ENCODE results near the gene PHOSPHO1.
"Not testable (repeated sequence)": the region's sequence is repeated elsewhere in the genome, so short reads cannot be mapped to it uniquely, and the experiment has no call there.

Gene PHOSPHO1

GRCh38 chr17:49230636-49231562, at the start of gene PHOSPHO1:
Gene PHOSPHO1, minus strand, starts transcription at chr17:49230787. Its CDS starts 4,096 bp downstream, at chr17:49226691.
- H3K4me3 ChIP-seq (ENCODE audit: low read length) = peak within 1 kb of the TSS; percentile 82
- no peaks in the 10 kb centered on the region for H3K36me3 ChIP-seq (ENCODE audit: control insufficient read depth, insufficient read depth, low read length)
- no CpG with 5 or more reads among the region's 58 CpGs for WGBS (ENCODE audit: insufficient coverage, insufficient read length)
- H3K27ac ChIP-seq (ENCODE audit: low read length) = no peak within 1 kb of the TSS
- no peaks in the 10 kb centered on the region for H3K9me3 ChIP-seq (ENCODE audit: control insufficient read depth, insufficient read depth, low read length)
- no peaks in the 10 kb centered on the region for H3K4me1 ChIP-seq (ENCODE audit: control insufficient read depth, insufficient read depth, low read length)
- peaks cover 7% of the 10 kb centered on the region; the same call in 1 of the 2 replicates for H3K27me3 ChIP-seq (ENCODE audit: control insufficient read depth, insufficient read depth, low read length)
- DNase-seq (ENCODE audit: low read depth, low spot score) = no peak

- Histone ChIP-seq H3K9me3 (ENCODE audit: control insufficient read depth, insufficient read depth, low read length) (no peaks in the 10 kb centered on the region), H3K27ac (ENCODE audit: low read length) (no peak overlapping the region), H3K4me1 (ENCODE audit: control insufficient read depth, insufficient read depth, low read length) (peaks cover 1% of the 10 kb centered on the region; the same call in 1 of the 2 replicates), H3K36me3 (ENCODE audit: control insufficient read depth, insufficient read depth, low read length) (no peaks in the 10 kb centered on the region), H3K27me3 (ENCODE audit: control insufficient read depth, insufficient read depth, low read length) (no peaks in the 10 kb centered on the region), H3K4me3 (ENCODE audit: low read length) (no peak overlapping the region)
- no CpG with 5 or more reads among the region's 5 CpGs for WGBS (ENCODE audit: insufficient coverage, insufficient read length)
- no peak for DNase-seq (ENCODE audit: low read depth, low spot score)
These were observed 49.5 kb upstream of the PHOSPHO1 start for GRCh38 chr17:49280061-49280460.

GRCh38 chr17:49279263-49280015, 48.9 kb upstream of the PHOSPHO1 start:
- DNase-seq (ENCODE audit: low read depth, low spot score); H3K27me3 ChIP-seq (ENCODE audit: control insufficient read depth, insufficient read depth, low read length); H3K36me3 ChIP-seq (ENCODE audit: control insufficient read depth, insufficient read depth, low read length); H3K4me3 ChIP-seq (ENCODE audit: low read length); H3K27ac ChIP-seq (ENCODE audit: low read length); H3K4me1 ChIP-seq (ENCODE audit: control insufficient read depth, insufficient read depth, low read length); H3K9me3 ChIP-seq (ENCODE audit: control insufficient read depth, insufficient read depth, low read length): not testable (repeated sequence)
- WGBS (ENCODE audit: insufficient coverage, insufficient read length) = no CpG with 5 or more reads among the region's 11 CpGs

DNA sequence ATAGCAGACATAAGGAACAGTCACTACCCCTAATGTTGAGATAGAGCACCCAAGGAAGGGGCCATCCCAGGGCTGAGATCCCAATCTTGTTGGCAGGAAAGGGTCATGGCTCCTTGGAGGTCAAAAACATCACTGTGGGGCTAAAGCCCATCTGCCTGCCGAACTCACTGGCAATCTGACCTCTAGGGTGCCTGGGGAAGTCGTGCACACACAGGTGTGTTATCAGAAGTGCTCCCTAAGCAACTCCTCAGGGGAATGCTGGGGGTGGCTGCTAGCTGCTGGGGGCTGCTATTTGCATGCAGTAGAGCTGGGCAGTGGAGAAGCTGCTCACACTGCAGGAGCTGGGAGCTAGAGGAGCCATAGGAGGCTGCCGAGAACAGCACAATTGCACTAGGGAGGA, 47.5 kb upstream of the PHOSPHO1 start:
- no peak for DNase-seq (ENCODE audit: low read depth, low spot score)
- no CpG with 5 or more reads among the region's 3 CpGs for WGBS (ENCODE audit: insufficient coverage, insufficient read length)
- H3K27ac ChIP-seq (ENCODE audit: low read length) = no peak overlapping the region

DNA sequence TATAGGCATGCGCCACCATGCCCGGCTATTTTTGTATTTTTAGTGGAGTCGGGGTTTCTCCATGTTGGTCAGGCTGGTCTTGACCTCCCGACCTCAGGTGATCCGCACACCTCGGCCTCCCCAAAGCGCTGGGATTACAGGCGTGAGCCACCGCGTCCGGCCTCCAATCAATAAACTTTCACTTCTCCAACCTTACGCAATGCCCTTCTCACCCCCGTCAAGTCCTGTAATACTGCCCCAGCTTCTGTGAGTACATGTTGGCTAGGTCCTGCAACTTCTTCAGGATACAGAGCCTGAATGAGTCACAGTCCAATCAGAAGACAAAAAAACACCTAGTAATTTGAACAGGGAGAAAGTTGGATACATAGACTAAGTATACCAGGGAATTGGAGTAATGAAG, 47.1 kb upstream of the PHOSPHO1 start:
- Histone ChIP-seq H3K36me3 (ENCODE audit: control insufficient read depth, insufficient read depth, low read length) (no peaks in the 10 kb centered on the region), H3K27me3 (ENCODE audit: control insufficient read depth, insufficient read depth, low read length) (no peaks in the 10 kb centered on the region), H3K9me3 (ENCODE audit: control insufficient read depth, insufficient read depth, low read length) (no peaks in the 10 kb centered on the region), H3K4me3 (ENCODE audit: low read length) (no peak overlapping the region), H3K27ac (ENCODE audit: low read length) (no peak overlapping the region), H3K4me1 (ENCODE audit: control insufficient read depth, insufficient read depth, low read length) (peaks cover 1% of the 10 kb centered on the region)
- no CpG with 5 or more reads among the region's 13 CpGs for WGBS (ENCODE audit: insufficient coverage, insufficient read length)
- no peak for DNase-seq (ENCODE audit: low read depth, low spot score)

More for the DNA sequence above, 47.5 kb upstream of the PHOSPHO1 start:
- Histone ChIP-seq H3K4me1 (ENCODE audit: control insufficient read depth, insufficient read depth, low read length) (peaks cover 1% of the 10 kb centered on the region), H3K27me3 (ENCODE audit: control insufficient read depth, insufficient read depth, low read length) (no peaks in the 10 kb centered on the region), H3K36me3 (ENCODE audit: control insufficient read depth, insufficient read depth, low read length) (no peaks in the 10 kb centered on the region), H3K4me3 (ENCODE audit: low read length) (no peak overlapping the region), H3K9me3 (ENCODE audit: control insufficient read depth, insufficient read depth, low read length) (no peaks in the 10 kb centered on the region)

- not testable (repeated sequence) for H3K36me3 ChIP-seq (ENCODE audit: control insufficient read depth, insufficient read depth, low read length); H3K4me1 ChIP-seq (ENCODE audit: control insufficient read depth, insufficient read depth, low read length); H3K27me3 ChIP-seq (ENCODE audit: control insufficient read depth, insufficient read depth, low read length); H3K27ac ChIP-seq (ENCODE audit: low read length); H3K4me3 ChIP-seq (ENCODE audit: low read length); H3K9me3 ChIP-seq (ENCODE audit: control insufficient read depth, insufficient read depth, low read length); DNase-seq (ENCODE audit: low read depth, low spot score)
- WGBS (ENCODE audit: insufficient coverage, insufficient read length) = no CpG with 5 or more reads among the region's 12 CpGs
These were observed 45.4 kb upstream of the PHOSPHO1 start for GRCh38 chr17:49275981-49276380.

DNA sequence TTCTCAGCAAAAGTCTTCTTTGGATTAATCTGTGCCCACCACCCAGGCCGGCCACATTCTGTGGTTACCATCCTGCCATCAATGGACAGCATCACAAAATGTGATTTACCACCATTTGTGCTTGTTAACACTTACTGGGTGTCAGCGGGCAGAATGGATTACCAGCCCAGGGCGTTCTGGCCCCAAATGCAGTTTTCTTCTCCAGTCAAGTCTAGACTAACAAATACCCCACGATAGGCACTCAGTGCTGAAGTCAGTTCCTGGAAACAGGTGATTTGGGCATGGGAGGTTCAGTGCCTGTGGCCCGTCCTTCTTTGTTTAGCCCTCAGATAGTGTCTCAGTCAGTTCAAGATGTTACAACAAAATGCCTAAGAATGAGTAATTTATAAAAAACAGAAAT, 38.8 kb upstream of the PHOSPHO1 start:
- Histone ChIP-seq H3K27ac (ENCODE audit: low read length) (no peak overlapping the region), H3K4me1 (ENCODE audit: control insufficient read depth, insufficient read depth, low read length) (no peaks in the 10 kb centered on the region), H3K36me3 (ENCODE audit: control insufficient read depth, insufficient read depth, low read length) (no peaks in the 10 kb centered on the region), H3K27me3 (ENCODE audit: control insufficient read depth, insufficient read depth, low read length) (no peaks in the 10 kb centered on the region), H3K4me3 (ENCODE audit: low read length) (no peak overlapping the region), H3K9me3 (ENCODE audit: control insufficient read depth, insufficient read depth, low read length) (no peaks in the 10 kb centered on the region)
- WGBS (ENCODE audit: insufficient coverage, insufficient read length) = no CpG with 5 or more reads among the region's 5 CpGs
- no peak for DNase-seq (ENCODE audit: low read depth, low spot score)

- Histone ChIP-seq H3K4me1 (ENCODE audit: control insufficient read depth, insufficient read depth, low read length) (no peaks in the 10 kb centered on the region), H3K36me3 (ENCODE audit: control insufficient read depth, insufficient read depth, low read length) (no peaks in the 10 kb centered on the region), H3K27ac (ENCODE audit: low read length) (no peak overlapping the region), H3K27me3 (ENCODE audit: control insufficient read depth, insufficient read depth, low read length) (no peaks in the 10 kb centered on the region), H3K9me3 (ENCODE audit: control insufficient read depth, insufficient read depth, low read length) (no peaks in the 10 kb centered on the region), H3K4me3 (ENCODE audit: low read length) (no peak overlapping the region)
- no CpG with 5 or more reads among the region's 3 CpGs for WGBS (ENCODE audit: insufficient coverage, insufficient read length)
- DNase-seq (ENCODE audit: low read depth, low spot score) = no peak
These were observed 37.3 kb upstream of the PHOSPHO1 start for GRCh38 chr17:49267912-49268311.

- no peaks in the 10 kb centered on the region for H3K27me3 ChIP-seq (ENCODE audit: control insufficient read depth, insufficient read depth, low read length)
- no peaks in the 10 kb centered on the region for H3K36me3 ChIP-seq (ENCODE audit: control insufficient read depth, insufficient read depth, low read length)
- H3K4me3 ChIP-seq (ENCODE audit: low read length) = no peak overlapping the region
- H3K4me1 ChIP-seq (ENCODE audit: control insufficient read depth, insufficient read depth, low read length) = no peaks in the 10 kb centered on the region
- WGBS (ENCODE audit: insufficient coverage, insufficient read length) = no CpG with 5 or more reads among the region's 2 CpGs
- no peak overlapping the region for H3K27ac ChIP-seq (ENCODE audit: low read length)
- no peak for DNase-seq (ENCODE audit: low read depth, low spot score)
- no peaks in the 10 kb centered on the region for H3K9me3 ChIP-seq (ENCODE audit: control insufficient read depth, insufficient read depth, low read length)
These were observed 35.6 kb upstream of the PHOSPHO1 start for GRCh38 chr17:49266233-49266632.

DNA sequence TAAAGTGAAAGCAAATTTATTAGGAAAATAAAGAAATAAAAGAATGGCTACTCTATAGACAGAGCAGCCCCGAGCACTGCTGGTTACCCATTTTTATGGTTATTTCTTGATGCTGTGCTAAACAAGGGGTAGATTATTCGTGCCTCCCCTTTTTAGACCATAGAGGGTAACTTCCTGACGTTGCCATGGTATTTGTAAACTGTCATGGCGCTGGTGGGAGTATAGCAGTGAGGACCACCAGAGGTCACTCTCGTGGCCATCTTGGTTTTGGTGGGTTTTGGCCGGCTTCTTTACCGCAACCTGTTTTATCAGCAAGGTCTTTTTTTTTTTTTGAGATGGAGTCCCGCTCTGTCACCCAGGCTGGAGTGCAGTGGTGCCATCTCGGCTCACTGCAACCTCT, 31.0 kb upstream of the PHOSPHO1 start:
- not testable (repeated sequence) for H3K4me1 ChIP-seq (ENCODE audit: control insufficient read depth, insufficient read depth, low read length); DNase-seq (ENCODE audit: low read depth, low spot score)
- WGBS (ENCODE audit: insufficient coverage, insufficient read length) = no CpG with 5 or more reads among the region's 9 CpGs

More for the DNA sequence above, 31.0 kb upstream of the PHOSPHO1 start:
- H3K27me3 ChIP-seq (ENCODE audit: control insufficient read depth, insufficient read depth, low read length); H3K4me3 ChIP-seq (ENCODE audit: low read length); H3K36me3 ChIP-seq (ENCODE audit: control insufficient read depth, insufficient read depth, low read length); H3K9me3 ChIP-seq (ENCODE audit: control insufficient read depth, insufficient read depth, low read length); H3K27ac ChIP-seq (ENCODE audit: low read length): not testable (repeated sequence)
